Measurements from ENCODE around the gene SAMD10.
"Not testable (repeated sequence)": the region's sequence is repeated elsewhere in the genome, so short reads cannot be mapped to it uniquely, and the experiment has no call there.

SAMD10 gene

DNA sequence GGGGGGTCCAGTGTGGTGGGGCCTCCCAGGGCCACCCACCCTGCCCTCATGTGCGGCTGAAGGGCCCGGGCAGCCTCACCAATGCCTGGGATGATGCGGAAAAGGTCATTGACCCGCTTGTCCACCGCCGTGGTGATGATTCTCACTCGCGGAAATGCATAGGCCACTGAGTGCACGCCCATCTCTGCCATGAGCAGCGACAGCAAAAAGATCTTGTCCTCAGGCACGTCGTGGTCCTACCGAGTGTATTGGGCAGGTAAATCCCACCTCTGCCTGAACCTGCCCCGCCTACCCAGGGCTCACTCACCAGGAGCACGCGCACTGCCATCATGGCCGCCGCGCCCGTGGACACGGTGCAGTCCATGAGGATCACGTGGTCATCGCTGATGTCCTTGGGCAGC, 39.4 kb downstream of the SAMD10 start:
- no peak for DNase-seq

DNA sequence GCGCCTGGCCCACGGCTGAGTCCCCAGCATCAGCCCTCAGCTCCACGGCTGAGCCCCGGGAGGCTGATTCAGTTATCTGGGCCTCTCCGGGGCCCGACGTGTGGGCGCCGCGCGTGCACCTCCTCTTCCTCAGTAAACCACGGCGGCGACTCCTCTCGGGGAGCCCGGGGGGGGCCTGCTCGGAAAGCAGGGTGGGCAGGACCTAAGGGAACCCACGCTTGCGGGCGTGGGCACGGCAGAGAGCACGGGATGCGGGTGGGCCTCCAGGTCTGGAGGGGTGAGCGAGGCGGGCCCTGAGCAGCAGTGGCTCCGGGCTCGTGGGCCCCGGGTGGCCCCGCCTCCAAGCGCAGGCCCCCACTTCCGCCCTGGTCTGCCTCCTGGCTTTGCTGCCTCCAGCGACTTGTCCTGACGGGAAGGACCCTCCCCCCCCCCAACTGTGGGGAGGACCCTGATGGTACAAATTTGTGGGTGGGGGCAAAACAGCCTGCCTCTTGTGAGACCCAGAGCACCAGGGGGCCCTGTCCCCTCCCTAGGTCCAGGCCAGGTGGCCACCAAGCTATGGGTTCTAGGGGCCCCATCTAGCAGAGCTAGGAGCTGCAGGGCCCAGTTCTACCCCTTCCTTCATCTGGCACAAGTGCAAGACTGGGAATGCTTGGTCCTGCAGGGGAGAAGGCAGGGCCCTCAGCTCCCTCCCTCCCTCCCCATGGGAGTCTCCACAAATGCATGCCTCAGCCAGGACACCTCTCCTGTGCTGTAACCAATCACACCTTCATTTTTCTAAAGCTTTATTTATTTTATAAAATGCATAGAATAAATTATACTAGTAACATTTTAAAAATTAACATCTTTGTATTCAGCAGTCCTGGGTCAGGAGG, 40.1 kb downstream of the SAMD10 start:
- DNase-seq = peak; percentile 68

DNA sequence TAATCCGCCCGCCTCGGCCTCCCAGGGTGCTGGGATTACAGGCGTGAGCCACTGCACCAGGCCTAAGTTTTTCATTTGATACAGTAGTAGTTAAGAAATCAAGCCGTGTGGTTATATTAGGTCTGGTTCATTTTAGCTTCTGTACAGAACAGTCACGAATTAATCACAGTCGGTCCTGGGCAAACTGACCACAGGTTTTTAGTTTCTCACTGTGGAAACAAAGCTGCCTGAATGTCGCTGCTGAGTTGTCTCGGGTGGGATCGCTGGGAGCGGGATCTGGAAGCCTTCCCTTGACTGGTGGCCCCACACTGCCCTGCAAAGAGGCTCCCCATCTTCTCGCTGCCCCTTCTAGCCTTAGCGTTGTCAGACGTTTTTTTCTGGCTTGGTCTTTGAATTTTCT, 41.8 kb downstream of the SAMD10 start:
- peak; percentile 37 for DNase-seq

DNA sequence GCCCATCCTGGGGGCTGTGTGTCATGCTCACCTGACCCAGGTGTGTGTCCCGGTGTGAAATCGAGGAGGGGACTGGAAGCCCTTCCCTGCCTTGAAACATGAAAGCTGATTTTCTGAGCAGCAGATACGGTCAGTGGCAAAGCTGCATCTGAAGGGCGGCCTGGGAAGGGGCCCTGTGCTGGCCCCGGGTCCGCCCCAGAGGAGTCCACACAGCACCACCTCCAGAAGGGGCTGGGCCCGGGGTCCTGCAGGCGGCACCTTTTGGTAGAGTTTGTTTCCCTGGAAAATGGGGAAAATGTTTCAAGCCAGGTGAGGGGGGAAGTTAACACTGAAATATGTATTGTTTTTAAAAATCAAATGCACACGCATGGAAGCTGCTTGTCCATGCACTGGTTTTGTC, 44.0 kb downstream of the SAMD10 start:
- DNase-seq = no peak

DNA sequence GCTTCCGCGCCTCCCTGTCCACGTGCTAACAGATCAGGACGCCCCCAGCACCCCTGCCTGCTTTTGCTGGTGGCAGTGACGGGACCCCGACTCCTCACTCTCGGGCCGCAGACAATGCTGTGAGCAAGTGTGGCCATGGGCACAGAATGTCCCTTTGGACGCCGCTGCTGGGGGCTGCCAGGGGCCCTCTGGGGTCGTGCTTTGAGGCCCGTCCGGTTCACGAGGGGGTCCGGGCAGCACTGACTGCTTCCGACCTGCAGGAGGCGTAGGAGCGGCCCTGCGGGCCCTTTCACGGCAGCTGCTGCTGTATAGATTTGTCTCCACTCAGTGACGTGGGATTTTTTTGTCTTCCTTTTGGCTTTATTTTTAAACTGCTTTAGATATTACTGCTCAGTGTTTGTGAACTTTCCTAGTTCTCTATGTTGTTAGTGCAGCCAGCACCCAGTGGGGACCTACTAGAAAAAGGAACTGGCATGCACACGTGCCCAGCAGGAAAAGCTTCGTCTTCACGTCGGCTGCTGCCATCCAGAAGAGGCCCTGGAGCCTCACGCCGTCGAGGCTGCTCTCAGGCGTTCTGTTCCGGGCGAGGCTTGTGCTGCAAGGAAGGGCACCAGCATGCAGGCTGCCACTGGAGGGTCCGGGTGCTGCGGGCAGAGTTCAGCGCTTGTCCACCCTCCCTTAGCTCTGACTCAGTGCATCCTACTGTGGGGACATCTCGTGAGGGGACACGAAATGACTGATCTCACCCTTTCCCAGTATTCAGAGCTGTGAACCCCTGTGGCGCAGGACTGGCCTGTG, 45.0 kb downstream of the SAMD10 start:
- peak; percentile 68 for DNase-seq

DNA sequence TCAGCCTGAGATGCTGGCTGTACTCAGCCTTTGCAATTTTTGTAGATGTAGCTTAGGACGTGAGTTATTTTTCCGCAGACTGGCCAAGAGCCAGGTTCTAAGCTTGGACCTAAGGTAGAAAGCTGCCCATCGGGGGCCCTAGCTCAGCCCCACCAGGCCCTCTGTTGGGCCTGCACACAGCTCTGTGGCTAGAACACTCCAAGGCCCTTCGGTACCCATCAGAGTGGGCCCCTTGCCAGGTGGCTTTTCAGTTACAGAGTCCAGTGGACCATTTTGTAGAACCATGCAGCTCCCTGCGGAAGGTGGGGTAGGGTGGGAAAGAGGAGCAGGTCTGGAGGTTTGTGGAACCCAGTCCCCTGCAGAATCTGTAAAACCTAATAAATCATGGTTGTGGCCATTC, 45.8 kb downstream of the SAMD10 start:
- DNase-seq = no peak

DNA sequence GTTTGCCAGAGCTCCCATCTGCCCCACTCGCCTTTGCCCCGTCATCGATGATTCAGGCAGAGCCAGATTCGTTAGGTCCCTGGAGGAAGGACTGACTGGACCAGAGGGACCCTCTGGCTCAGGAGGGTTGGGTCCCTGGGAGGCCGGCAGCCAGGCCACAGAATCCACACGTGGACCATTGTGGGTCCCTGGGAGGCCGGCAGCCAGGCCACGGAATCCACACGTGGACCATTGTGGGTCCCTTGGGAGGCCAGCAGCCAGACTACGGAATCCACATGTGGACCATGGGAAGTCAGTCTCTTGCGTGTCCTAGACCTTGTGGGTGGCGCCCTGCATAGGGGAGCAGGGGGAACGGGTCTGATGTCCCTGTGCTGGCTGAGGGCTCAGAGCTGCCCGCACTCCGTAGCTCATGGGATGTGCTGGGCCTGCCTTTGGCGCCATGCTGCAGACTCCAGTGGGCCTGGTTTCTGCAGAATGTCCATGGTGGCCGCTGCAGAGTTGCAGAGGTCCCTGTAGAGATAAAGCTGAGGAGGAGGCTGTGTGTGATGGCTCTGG, 46.8 kb downstream of the SAMD10 start:
- DNase-seq = no peak

DNA sequence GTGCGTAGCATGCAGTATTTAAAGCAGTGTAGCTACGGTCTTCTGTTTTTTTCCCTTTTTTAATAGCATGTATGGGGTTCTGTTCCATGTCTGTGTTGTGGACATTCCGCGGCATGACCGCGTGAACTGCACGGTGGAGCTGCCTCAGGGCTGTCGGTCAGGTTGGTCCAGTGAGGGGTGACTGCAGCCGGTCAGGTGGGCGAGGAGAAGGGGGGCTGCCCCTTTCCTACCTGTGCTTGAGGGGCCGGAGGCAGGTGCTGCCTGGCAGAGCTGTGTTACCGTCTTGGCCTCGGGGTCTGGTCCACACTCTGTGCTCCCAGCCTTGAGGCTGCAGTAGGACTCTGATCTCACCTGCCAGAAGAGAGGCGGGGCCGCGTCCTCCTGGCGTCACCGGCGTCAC, 47.7 kb downstream of the SAMD10 start:
- DNase-seq = no peak

DNA sequence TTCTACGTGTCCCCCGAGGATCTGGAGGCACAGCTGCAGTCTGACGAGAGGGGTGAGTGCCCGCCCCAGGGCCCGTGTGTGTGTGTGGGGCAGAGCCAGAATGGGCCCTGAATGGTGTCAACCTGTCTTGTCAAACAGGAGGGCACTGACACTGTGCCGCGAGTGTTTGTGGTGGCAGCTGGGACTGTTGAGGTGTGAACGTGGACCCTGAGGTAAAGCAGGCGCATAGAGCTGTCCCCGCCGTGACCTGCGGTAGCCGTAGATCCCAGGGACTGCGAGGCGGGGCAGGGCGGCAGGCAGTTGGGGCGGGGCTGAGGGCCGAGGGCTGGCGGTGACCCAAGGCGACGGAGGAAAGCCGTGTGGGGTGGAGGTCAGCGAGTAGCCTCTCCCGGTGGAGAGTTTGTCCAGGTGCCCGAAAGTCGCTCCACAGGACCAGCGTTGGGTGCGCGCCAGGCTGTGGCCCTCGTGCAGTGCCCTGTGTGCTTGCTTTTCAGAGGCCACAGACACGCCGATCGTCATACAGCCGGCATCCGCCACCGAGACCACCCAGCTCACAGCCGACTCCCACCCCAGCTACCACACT, 48.4 kb downstream of the SAMD10 start:
- no peak for DNase-seq

DNA sequence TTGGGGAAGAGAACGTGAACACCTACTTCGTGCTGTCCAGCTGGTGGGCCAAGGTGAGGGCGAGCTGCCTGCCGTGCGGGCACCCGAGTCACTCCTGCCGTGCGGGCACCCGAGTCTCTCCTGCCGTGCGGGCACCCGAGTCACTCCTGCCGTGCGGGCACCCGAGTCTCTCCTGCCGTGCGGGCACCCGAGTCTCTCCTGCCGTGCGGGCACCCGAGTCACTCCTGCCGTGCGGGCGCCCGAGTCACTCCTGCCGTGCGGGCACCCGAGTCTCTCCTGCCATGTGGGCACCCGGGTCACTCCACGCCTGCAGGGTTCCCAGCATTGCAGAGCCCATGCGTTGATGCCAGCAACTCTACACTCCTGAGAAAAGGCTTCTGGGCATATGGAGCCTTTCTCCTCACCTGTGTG, 50.0 kb downstream of the SAMD10 start:
- not testable (repeated sequence) for DNase-seq

DNA sequence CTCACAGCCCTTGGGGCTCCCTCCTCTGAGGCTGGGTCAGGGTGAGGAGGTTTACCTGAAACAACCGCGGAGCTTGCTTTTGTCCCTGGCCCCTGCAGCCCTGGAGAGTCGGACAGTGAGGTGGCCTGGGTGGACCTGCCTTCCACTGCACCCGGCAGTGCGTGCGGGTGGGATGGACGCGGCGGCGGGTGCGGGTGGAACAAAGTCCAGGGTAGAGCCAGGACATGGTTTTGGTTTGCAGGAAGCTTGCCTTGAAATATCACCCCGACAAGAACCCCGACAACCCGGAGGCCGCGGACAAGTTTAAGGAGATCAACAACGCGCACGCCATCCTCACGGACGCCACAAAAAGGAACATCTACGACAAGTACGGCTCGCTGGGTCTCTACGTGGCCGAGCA, 50.4 kb downstream of the SAMD10 start:
- DNase-seq = no peak

DNA sequence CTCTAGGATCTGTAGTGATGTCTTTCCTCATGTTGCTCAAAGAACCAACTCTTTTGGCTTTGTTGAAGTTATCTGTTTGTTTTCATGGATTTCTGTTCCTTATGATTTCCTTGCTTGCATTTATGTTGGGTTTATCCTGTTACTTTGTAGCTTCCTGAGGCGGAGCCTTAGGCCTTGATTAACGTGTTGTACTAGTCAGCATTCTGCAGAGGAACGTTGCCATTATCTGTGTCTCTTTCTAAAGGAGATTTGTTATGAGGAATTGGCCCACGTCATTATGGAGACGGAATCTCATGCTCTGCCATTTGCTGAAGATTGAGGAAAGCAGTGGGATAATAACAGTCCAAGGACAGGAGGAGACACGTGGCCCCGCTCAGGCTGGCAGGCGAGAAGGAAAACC, 53.1 kb downstream of the SAMD10 start:
- DNase-seq = no peak

DNA sequence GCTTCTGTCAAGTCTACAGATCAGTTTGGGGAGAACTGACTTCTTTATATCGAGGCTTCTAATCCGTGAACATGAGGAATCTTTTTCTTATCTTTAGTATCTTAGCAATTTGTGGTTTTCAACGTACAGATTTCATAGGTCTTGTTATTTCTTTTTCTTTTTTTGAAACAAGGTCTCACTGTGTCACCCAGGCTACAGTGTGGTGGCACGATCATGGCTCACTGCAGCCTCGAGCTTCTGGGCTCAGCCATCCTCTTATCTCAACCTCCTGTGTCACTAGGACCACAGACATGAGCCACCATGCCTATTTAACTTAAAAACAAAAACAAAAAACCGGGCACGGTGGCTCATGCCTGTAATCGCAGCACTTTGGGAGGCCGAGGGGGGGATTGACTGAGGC, 55.2 kb downstream of the SAMD10 start:
- no peak for DNase-seq

Data from 8988T (cell line).